DMS153 treated with DMSO at 0.1 percent for 48 hours (cell line): ENCODE results near the gene KLRF2.

Experiments used
- DNase-seq: peaks from one replicate; lab custom pipeline; 2025; ENCODE audit not compliant: unreplicated experiment; lab: John Stamatoyannopoulos, UW

Gene KLRF2

DNA sequence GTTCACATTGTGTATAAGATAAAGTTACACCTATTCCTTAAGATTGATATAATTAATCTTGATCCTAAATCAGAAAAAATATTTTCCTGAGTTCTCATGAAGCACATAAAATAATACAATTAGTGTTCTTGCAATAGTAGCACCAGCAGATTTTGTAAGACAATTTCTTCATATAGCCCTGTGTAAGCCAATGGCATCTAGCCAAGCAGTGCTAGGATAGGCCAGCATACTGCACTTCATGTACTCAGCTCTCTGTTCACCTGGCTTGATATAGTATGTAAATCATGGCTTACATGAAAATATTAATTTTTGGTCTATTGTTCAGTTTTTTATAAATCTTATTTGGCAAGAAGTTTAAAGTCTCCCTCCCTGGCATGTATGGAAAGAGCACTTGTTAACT, 1.9 kb downstream of the KLRF2 start:
- no peak for DNase-seq

DNA sequence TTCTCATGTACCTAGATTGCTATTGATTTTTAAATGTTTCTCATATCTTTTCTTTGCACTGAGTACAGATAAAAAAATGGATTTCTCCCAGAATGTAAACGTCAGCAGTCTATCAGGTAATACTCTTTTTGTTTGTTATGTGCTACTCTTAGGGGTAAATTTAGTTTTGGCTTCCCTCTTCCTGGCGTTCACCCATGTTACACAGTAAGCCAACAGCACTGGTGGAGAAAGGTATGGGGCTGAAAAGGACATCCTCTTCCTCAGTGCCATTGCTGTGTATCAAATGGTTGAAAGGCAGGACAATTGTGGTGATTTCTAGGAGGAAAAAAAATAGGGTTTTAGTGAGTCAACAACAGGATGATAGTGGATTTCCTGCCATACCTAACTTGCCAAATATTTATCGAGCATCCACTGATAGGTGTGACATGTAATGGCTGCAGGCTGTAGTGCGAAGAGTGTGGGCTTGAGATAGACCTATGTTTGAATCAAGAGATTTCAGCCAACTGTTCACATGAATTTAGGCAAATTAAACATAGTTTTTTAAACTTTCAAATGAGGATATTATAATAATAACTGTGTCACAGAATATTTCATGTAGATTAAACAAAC, 7.5 kb downstream of the KLRF2 start:
- no peak for DNase-seq

DNA sequence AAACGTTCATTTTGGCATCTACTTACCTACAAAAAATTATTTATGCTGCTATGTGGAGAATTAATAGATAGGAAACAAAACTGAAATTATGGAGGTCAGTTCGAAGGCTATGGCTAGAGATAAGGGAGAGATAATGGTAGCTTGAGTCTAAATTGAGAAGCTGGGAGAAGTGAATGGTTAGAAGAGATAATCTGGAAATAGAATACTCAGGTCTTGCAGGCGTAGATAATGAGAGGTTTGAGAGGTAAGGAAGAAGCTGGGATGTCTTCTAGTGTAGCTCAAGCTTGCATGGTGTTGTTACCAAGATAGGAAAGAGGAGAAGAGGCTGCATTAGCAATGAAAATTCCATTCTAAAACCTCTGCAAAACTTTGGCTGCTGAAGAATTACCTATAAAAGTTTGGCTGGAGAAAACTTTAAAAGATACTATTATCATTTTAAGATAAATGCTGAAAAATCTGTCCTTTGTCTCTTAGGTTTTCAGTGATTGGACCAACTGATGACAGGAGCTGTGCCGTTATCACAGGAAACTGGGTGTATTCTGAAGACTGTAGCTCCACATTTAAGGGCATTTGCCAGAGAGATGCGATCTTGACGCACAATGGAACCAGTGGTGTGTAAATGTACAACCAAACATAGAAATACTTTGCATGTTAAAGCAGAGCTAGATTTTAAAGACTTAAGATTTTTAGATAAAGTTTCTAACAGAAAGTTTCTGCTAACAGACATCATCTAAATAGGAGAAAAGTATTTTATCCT, 14.1 kb downstream of the KLRF2 start:
- no peak for DNase-seq

DNA sequence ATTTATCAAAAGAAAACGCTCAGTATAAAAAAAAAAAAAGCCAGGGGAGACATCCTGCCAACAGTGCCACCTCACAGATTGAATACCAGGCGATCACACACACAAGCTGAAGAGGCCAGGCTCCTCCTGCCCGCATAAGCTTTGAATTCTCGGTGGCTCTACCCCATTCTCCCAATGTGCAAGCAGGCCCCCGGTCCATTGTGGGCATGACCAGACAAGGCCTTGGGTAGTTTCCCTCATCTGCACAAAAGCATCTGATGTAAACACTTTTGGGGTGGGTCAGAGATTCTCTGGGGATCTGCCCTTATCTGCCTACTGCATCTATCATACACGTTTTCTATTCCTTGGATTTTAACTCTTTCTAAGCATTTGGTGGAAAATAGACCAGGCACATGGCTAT, 16.2 kb downstream of the KLRF2 start:
- no peak for DNase-seq

DNA sequence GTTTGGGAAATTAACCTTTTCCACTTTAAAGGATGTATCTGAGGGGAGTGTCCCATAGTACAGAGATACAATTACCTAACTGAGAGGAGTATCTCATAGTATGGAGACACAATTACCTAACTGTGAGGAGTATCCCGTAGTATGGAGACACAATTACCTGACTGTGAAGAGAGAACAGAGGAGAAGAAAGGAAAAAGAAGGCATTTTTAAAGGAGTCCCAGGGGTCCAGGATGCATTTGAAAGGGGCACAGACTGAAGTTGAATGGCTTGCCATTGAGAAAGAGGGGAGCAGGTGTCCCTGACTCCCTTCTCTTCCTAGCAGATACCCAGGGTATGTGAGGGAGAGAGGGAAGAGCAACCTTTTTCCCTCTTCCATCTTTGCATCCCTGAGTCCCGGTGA, 17.9 kb downstream of the KLRF2 start:
- no peak for DNase-seq

DNA sequence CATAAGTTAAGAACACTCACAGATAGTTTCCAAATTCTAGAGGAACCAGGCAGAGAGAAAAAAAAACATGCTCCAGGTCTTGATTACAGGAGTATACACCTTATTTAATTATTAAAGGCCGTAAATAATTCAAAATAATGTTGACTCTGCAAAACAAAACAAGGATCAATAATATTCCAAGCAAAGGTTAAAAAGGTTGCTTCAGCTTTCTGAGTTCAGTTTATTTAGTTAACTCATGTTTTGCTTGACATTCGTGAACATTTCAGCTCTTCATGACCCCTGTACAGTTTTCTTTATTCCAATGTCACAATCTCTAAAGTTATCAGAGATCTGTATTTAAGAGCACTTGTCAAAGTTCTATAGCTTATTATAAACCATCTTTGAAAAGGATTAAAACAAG, 19.6 kb downstream of the KLRF2 start:
- no peak for DNase-seq

DNA sequence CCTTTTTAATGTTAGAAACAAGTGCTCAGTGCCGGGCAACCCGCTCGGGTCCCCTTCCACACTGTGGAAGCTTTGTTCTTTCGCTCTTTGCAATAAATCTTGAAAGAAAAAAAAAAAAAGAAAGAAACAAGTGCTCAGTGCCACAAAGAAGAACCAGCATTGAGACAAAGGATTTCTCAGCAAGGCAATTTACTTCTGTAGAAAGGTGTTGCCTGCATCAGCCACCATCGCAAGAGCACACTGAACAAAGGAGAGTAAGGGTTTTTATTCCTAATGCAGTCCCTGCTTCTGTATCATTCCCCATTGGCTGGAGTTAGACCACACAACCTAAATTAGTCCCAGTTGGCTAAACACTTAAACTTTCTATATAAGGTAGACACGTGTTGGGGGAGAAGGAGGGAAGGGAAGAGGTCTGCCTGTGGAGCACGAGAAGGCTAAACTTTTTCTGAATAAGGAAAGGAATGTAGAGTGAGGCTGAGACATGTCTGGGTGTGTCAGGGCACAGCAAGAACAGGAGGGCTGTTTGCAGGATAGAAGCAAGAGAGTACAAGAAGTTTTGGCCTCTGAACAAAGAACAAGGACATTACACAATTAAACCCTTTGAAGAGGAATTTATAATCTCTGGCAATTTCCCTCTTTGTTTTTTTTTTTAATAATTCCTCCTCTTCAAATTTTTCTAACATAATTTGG, 21.4 kb downstream of the KLRF2 start:
- no peak for DNase-seq

DNA sequence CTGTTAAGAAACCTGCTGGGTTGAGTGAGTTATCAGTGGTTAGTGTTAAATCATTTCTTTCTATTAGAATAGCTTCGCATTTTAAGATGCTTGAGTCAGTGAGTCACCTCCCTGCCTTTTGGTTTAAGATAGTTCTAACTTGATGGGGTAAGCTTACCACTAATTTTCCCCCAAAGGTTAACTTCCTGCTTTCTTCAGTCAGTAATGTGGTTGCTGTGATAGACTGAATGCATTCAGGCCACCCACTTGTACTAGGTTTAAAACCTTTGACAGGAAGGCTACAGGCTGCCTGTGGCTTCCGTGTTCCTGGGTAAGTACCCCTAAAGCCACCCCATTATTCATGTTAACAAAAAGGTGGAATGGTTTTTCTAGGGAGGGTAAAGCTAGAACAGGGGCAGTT, 25.6 kb downstream of the KLRF2 start:
- DNase-seq: no peak

DNA sequence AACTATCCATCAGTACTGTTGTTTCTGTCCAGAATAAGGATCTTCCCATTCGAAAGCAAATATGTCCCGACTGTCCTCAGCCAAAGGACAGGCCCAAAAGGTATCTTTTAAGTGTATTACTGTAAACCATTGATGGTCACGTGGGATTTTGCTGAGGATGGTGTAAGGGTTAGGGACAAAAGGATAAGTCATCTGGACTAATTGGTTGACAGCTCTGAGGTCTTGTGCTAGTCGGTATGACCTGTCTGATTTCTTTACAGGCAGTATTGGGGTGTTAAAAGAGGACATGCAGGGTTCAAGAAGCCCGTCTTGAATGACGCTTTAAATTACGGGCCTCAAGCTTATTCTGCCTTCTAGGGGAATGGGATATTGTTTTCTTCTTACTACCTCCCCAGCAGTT, 26.5 kb downstream of the KLRF2 start:
- no peak for DNase-seq

DNA sequence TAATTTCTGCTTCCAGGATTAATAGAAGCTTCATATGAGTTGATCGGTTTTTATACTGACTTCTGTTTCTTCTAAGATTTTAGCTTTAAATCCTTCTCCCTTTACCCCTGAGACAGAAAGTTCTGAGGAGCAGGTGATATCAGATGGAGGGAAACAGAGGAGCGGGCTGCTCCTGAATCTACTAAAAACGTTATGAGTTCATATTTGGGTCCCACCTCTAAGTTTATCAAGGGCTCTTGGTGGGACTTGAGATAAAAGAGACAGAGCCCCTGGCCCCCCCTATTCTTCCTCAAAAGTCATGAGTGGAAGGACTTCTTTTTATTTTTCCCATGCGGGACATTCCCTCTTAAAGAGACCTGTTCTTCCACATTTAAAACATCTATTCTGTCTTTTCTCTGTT, 27.1 kb downstream of the KLRF2 start:
- no peak for DNase-seq

DNA sequence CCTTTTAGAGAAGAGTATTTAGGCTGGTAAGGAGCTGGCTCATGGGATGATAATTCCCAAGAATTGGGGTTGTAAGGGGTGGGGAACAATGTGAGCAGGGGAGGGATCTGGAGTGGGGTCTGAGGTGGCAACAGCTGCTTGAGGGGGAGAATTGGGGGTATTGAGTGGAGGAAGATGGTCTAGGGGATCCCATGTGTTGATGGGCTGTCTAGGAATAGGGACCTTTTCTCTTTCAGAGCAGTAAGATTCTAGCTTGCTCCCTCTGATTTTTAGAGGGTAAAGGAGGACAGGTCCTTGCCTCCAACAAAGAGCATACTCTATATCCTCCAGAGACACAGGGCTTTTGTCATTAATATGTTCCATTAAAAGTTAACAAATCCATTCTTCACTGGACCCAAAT, 28.4 kb downstream of the KLRF2 start:
- DNase-seq: no peak

DNA sequence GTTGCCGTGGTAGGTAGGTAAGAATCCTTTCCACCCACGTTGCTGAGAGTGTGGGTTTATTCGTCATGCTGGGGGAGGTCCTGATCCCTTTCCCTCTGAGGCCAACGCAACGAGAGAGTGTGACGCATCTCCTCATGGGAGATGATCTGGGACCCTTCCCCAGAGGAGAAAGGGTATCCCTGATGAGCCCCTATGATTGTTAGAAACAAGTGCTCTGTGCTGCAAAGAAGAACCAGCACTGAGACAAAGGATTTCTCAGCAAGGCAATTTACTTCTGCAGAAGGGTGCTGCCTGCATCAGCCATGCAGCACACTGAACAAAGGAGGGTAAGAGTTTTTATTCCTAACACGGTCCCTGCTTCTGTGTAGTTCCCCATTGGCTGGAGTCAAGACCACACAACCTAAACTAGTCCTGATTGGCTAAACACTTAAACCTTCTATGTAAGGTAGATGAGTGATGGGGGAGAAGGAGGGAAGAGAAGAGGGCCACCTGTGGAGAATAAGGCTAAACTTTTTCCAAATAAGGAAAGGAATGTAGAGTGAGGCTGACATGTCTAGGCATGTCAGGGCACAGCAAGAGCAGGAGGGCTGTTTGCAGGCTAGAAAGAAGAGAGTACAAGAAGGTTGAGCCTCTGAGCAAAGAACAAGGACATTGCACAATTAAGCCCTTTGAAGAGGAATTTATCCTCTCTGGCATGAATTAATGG, 29.6 kb downstream of the KLRF2 start:
- no peak for DNase-seq

DNA sequence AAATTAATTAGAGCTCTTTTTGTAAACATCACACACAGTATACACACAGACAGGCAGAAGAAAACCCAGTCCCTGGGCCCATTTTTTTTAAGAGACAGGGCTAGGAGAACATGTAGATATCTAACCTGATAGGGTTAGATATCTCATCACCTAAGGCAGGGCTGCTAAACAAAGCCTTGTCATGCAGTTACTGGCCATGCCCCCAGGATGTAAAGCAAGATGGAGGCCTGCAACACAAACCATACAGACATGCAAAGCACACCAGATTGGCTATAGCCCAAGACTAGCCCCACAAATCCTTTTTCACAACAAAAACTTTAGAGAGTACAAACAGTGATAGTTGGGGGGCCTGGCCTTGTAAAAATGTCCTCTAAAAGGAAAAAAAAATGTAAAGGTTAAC, 30.4 kb downstream of the KLRF2 start:
- no peak for DNase-seq

DNA sequence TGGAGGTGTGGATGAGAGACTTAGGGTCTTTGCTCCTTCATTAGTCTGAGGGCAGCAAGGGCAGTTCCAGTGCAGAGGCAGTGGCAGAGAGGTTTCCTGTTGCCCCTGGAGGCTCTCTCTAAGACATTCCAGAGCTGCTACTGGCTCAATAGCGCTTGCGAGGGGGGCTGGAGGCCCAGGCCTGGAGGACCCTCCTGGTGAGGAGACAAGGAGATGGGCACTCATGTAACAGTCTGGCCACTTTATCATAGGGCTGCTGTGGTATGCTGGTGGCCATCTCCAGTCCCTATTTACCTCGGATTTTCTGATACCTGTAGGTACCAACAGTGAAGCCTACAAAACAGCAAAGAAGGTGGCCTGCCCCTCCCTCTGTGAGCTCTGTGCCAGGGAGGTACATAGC, 38.2 kb downstream of the KLRF2 start:
- no peak for DNase-seq

DNA sequence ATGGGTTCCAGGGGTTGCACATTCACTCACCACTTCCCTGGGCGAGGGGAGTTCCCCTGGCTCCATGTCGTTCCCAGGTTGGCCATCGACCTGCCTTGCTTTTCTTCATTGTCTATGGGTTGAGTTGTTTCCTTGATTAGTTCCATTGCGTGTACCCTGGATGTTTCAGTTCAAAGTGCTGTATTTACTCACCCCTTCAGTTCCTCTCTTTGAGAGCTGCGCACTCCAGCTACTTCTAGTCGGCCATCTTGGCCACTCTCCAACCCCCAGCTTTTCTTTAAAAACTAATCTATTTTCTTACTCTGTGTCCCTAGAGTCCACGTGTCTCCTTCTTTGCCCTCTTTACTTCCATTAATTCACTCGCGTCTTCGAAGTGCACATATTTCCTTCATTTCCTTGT, 39.2 kb downstream of the KLRF2 start:
- DNase-seq: no peak

DNA sequence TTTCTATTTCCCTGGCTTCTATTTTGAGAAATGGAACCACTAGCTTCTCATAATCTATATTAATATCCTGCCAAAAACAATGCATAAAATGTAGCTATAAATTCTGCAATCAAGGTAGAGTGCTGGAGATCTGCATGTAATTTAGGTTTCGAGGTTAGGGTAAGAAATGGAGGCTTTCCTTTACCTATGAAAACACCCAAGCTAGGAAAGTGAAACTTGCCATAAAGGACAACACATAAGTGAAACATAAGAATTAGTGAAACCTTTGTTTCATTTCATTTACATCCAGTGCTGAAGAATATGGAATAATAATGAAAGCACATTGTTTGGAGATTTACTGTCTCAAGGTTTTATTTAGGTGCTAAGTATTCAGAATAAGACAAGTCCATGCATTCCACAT, 41.1 kb downstream of the KLRF2 start:
- no peak for DNase-seq

DNA sequence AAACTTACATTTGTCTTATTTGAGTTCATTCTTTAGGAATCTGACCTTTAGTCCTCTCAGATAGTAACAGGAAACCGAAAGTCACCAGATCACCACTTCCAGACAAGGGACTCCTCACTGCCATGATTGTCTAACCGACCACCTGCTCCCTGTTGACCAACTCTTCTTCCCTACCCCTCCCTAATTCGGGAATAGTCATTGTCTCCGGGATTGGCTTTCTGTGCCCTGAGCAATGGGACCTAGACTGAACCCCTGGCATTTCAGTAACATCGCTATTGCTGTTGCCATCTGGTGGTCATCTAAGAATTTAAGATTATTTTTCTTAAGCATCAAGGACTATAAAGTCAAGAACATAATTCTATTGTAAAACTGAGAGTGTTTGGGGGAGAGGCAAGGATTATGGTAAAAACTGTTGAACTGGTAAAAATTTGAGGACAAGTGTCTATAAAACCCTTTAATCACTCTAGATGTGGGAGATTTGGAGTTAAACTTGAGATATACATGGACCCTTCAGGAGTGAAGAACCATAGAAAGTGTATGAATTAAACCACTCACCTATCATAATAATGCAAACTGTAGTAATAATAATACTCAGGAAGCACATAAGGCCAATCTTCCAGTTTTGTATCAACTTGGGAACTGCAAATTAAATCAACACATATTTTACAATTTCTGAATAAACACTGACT, 44.6 kb downstream of the KLRF2 start:
- peak; percentile 23 for DNase-seq

DNA sequence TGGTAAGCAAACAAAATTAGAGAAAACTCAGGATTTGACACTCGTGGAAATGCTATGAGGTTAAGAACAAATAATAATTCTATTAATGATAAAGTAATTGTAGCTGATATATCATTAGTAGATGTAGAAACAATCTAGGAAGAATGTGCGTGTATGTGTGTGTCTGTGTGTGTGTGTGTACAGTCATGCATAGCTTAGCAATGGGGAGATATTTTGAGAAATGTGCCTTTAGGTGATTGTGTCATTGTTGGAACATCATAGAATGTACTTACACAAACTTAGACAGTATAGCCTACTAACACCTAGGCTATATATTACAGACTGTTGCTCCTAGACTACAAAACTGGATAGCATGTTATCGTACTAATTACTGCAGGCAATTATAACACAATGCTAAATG, 45.6 kb downstream of the KLRF2 start:
- DNase-seq: no peak

DNA sequence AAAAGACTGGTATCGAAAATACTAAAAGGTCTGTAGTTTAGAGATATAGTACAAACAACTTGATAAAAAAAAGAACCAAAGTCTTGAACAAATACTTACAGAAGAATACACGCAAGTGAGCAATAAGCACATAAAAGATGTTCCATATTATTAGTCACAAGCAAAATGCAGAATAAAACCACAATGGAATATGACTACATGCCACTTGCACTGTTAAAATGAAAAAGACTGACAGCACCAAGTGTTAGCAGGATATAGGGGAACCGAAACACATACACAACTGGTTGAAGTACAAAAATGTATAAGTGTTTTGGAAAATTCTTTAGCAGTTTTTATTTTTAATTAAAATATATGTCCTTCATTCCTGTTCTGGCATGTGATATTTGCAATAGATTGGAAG, 47.3 kb downstream of the KLRF2 start:
- DNase-seq: no peak

DNA sequence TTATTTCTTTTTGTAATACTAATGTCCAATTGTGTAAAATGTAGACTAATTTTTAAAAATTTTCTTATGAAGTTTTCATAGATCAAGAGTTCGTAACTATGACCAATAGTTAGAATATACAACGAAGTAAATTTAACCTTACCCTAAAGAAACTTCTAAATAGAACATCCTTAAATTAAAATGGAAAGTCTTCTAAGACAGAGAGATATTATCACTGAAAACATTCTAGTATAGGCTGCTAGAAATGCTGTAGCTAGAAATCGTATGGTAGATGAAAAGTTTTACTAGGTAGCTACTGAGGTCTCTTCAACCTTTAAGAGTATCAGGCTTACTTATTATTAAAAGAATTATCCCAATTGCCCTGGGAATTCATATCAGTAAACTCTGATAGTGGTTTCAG, 50.0 kb downstream of the KLRF2 start:
- no peak for DNase-seq

DNA sequence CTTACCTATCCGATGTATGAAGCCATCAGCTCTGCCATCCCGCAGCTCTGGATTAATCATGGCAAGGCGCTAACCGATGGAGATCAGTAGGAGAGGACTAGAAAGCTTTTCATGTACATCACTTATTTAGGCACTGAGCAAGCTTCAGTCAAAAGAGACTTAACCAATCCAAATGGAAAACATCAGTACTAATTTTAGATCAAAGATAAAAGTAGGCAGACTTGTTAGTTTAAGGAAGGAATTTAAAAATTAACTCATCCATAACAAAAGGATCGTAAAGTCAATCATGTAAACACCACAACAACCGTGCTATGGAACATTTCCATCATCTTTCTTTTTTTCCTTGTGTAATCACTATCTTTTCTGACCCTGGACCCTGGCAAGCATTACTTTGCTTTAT, 51.0 kb downstream of the KLRF2 start, which contains the start of gene CLEC2A:
CLEC2A (minus strand) TSS at position 101 of the 400 bp plus-strand sequence; CDS start at position 60, 41 bp downstream.
- no peak for DNase-seq
